GOT3 (cell line): Measurements from ENCODE around the gene NUP107.

Experiments
- DNase-seq: peaks from one replicate; lab custom pipeline; 2025; ENCODE audit warnings: mixed read lengths; lab: John Stamatoyannopoulos, UW

The NUP107 gene

GRCh38 chr12:68775121-68775630 lies 88.4 kb downstream of the NUP107 start:
- DNase-seq: no peak

GRCh38 chr12:68776976-68777610 lies 90.3 kb downstream of the NUP107 start:
- no peak for DNase-seq

GRCh38 chr12:68779280-68779679 lies 92.5 kb downstream of the NUP107 start:
- no peak for DNase-seq

GRCh38 chr12:68780731-68781130 lies 94.0 kb downstream of the NUP107 start:
- no peak for DNase-seq

- DNase-seq: no peak
These were observed 95.0 kb downstream of the NUP107 start for GRCh38 chr12:68781728-68782127.

GRCh38 chr12:68784015-68784414 lies 97.2 kb downstream of the NUP107 start:
- DNase-seq: no peak

GRCh38 chr12:68785358-68785757 lies 98.6 kb downstream of the NUP107 start:
- DNase-seq: no peak

GRCh38 chr12:68785823-68786222 lies 99.0 kb downstream of the NUP107 start:
- no peak for DNase-seq

- no peak for DNase-seq
These were observed 100.2 kb downstream of the NUP107 start for GRCh38 chr12:68786929-68787328.

- DNase-seq: no peak
These were observed 101.9 kb downstream of the NUP107 start for GRCh38 chr12:68788554-68789143.

GRCh38 chr12:68789144-68789878 lies 102.5 kb downstream of the NUP107 start:
- no peak for DNase-seq

- DNase-seq: no peak
These were observed 103.5 kb downstream of the NUP107 start for GRCh38 chr12:68790081-68790951.

- DNase-seq: no peak
These were observed 104.1 kb downstream of the NUP107 start for GRCh38 chr12:68790952-68791234.

GRCh38 chr12:68791897-68792481 lies 105.2 kb downstream of the NUP107 start:
- DNase-seq: no peak

- no peak for DNase-seq
These were observed 106.2 kb downstream of the NUP107 start for GRCh38 chr12:68792952-68793351.

GRCh38 chr12:68793436-68793835 lies 106.7 kb downstream of the NUP107 start:
- no peak for DNase-seq

- no peak for DNase-seq
These were observed 107.3 kb downstream of the NUP107 start for GRCh38 chr12:68793975-68794652.

GRCh38 chr12:68794653-68795251 lies 108.0 kb downstream of the NUP107 start:
- DNase-seq: no peak
